Rectal smooth muscle tissue (tissue), 1 donor: ENCODE results near the gene CEMIP2.

Source experiments
- H3K27ac ChIP-seq: one replicate; pipeline ENCODE4 v1.7.0; 2013; ENCODE audit warnings: low read depth, low read length, inconsistent platforms
- H3K27me3 ChIP-seq: one replicate; pipeline ENCODE4 v1.7.0; 2013; ENCODE audit warnings: low read length; ENCODE audit not compliant: control insufficient read depth, insufficient read depth
- H3K36me3 ChIP-seq: one replicate; pipeline ENCODE4 v1.7.0; 2013; ENCODE audit warnings: low read length; ENCODE audit not compliant: control insufficient read depth, insufficient read depth
- H3K4me1 ChIP-seq: one replicate; pipeline ENCODE4 v1.7.0; 2013; ENCODE audit warnings: low read length; ENCODE audit not compliant: control insufficient read depth, insufficient read depth
- H3K4me3 ChIP-seq: one replicate; pipeline ENCODE4 v1.7.0; 2013; ENCODE audit warnings: low read length
- H3K9ac ChIP-seq: one replicate; pipeline ENCODE4 v1.7.0; 2013; ENCODE audit warnings: low read length

Gene CEMIP2

DNA sequence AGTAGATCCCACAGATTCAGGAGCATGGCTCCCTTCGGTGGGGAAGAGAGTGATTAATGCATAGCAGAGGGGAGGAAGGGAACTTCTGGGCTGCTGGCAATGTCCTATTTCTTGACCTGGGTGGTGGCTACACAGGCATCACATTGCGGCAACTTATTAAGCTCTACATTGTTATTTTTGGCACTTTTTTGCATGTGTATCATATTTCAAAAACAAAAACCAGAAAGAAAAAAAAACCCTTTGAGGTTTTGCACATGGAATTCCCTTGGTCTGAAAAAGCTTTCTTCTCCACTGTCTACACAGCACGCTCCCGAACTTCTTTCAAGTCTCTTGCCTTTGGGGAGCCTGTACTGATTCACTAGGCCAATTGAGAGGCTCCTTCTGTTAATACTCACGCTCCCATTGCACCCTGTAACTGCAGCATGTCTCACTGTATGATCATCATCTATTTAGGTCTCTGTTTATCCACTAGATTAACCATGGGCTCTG, 25.1 kb downstream of the CEMIP2 start:
- Histone ChIP-seq H3K27ac (no peak overlapping the region), H3K4me3 (no peak overlapping the region), H3K36me3 (peaks cover 3% of the 10 kb centered on the region)

DNA sequence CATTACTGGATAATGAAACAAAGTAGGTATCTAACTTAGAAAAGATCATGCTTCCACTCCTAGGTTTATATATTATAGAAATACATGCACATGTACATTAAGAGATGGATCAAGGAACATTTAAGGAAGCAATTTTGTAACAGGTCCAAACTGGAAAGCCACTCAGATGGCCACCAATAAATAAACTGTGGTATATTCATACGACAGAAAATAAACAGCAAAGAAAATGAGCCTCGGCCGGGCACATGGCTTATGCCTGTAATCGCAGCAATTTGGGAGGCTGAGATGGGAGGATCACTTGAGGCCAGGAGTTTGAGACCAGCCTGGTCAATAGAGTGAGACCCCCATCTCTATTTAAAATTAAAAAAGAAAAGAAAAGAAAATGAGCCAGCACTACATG, 25.6 kb downstream of the CEMIP2 start:
- peaks cover 3% of the 10 kb centered on the region for H3K36me3 ChIP-seq
- no peak overlapping the region for H3K27ac ChIP-seq
- H3K4me3 ChIP-seq: no peak overlapping the region
- H3K4me1 ChIP-seq: no peaks in the 10 kb centered on the region
- H3K9ac ChIP-seq: no peak overlapping the region
- H3K27me3 ChIP-seq: no peaks in the 10 kb centered on the region

More for the DNA sequence above, 25.1 kb downstream of the CEMIP2 start:
- Histone ChIP-seq H3K9ac (no peak overlapping the region), H3K4me1 (no peaks in the 10 kb centered on the region), H3K27me3 (no peaks in the 10 kb centered on the region)

DNA sequence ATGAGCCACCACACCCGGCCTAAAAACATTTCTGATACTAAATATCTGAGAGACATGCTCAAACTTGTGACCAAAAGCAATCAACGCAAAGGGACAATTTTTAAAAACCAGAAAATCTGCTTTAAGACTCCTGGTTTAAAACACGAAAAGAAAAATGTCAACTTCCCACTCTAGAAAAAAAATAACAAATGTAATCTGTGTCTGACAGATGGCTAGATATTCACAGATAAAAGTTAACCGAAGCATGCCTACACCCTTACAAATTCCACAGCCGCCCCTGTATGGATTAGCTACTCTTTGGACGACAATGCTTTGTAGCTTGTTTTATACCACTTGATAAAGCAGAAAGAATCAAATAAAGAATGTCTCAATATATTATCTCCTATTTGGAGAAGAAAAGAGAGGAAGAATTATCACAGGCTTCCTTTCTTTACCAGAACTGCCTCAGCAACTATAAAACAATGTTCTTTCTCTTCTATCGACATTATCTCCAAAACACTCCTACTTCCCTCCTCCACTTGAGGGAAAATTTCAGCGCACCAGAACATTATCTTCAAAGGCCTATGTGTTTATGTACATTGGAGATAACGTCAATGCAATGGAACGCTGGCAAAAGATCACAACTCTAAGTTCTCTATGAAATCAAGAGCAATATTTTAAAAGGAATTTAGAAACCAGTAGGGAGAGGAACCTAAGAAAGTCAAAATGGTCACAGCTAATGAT, 26.2 kb downstream of the CEMIP2 start:
- no peaks in the 10 kb centered on the region for H3K4me1 ChIP-seq
- H3K36me3 ChIP-seq: peaks cover 3% of the 10 kb centered on the region
- H3K27ac ChIP-seq: no peak overlapping the region

DNA sequence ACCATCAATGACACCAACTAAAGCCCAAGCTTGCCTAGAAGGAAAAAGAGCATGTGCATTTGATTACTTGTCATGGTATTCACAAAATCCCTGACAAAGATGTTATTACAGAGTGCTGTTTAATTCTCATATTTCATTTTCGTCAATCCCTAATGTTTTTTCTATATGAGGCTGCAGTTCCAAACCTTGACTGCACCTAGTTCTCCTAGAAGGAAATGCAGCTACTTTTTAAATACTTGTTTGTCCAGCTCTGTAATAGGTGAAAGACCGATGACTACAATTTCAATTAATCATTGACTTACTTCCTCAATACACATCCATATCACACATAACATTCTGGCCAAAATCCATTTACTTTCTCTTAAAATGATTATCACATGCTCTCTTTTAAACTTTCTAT, 28.1 kb downstream of the CEMIP2 start:
- Histone ChIP-seq H3K4me3 (peak overlapping the region; percentile 12), H3K36me3 (peaks cover 3% of the 10 kb centered on the region), H3K27me3 (no peaks in the 10 kb centered on the region), H3K4me1 (no peaks in the 10 kb centered on the region), H3K27ac (no peak overlapping the region), H3K9ac (no peak overlapping the region)

More for the DNA sequence above, 26.2 kb downstream of the CEMIP2 start:
- no peak overlapping the region for H3K4me3 ChIP-seq
- H3K27me3 ChIP-seq: no peaks in the 10 kb centered on the region
- H3K9ac ChIP-seq: no peak overlapping the region

DNA sequence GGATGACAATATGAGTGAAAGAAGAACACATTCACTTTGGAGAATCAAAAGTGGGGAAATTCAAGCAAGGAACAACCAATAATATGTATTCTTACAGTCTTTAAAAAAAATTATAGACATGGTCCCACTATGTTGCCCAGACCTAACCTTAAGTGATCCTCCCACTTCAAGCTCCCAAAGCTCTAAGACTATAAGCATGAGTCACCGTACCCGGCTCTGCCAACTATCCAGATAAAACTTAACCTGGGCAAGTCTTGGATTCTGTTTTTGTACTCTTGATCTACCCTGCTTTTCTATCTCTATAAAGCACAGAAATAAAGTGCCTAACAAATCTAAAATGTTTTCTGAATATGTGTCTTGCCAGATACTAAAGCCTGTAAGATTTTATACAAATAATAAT, 30.9 kb downstream of the CEMIP2 start:
- Histone ChIP-seq H3K4me1 (no peaks in the 10 kb centered on the region), H3K9ac (no peak overlapping the region), H3K4me3 (no peak overlapping the region), H3K27ac (no peak overlapping the region), H3K27me3 (no peaks in the 10 kb centered on the region), H3K36me3 (peaks cover 7% of the 10 kb centered on the region)

DNA sequence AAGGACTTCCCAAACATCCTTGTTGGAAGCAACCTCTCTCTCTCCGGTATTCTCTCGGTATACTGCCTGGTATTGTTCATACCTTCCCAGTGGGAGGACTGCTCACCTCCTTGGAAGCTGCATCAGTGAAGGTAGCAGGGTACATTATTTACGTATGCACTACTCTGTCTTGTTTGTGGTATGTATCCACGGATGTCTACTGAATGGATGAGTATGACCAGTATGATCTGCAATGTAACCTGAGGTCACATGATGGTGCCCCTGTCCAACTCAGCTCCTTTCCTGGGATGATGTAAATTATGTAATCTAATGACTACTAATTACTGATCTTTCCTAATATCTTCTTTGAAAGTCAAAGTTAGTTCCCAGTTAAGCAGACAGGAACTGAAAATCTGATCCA, 32.1 kb downstream of the CEMIP2 start:
- H3K27ac ChIP-seq: no peak overlapping the region
- H3K4me3 ChIP-seq: no peak overlapping the region
- H3K9ac ChIP-seq: no peak overlapping the region
- H3K4me1 ChIP-seq: no peaks in the 10 kb centered on the region
- H3K27me3 ChIP-seq: no peaks in the 10 kb centered on the region
- peaks cover 7% of the 10 kb centered on the region for H3K36me3 ChIP-seq

DNA sequence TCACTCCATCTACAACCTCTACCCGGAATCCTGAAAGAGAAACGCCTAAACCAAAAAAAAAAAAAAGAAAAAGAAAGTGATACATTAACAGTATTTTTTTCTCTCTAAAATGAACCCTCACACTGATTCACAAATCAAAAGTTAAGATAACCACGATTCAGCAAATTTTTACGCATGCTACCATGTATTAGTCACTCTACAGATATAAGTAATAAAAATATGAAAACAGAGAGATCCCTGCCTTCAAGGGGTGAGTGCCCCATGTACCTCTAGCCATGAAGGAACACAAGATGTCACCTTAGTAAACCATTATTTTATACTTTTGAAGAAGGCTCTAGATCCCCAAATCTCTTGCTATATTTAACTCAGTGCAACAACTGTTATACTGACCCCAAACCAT, 33.4 kb downstream of the CEMIP2 start:
- Histone ChIP-seq H3K27ac (no peak overlapping the region), H3K4me3 (no peak overlapping the region), H3K4me1 (no peaks in the 10 kb centered on the region), H3K27me3 (no peaks in the 10 kb centered on the region), H3K36me3 (peaks cover 8% of the 10 kb centered on the region), H3K9ac (no peak overlapping the region)

GRCh38 chr9:71733176-71733575, 35.1 kb downstream of the CEMIP2 start:
- peaks cover 10% of the 10 kb centered on the region for H3K36me3 ChIP-seq
- no peak overlapping the region for H3K9ac ChIP-seq
- no peak overlapping the region for H3K4me3 ChIP-seq
- H3K4me1 ChIP-seq: no peaks in the 10 kb centered on the region
- H3K27me3 ChIP-seq: no peaks in the 10 kb centered on the region
- H3K27ac ChIP-seq: no peak overlapping the region

DNA sequence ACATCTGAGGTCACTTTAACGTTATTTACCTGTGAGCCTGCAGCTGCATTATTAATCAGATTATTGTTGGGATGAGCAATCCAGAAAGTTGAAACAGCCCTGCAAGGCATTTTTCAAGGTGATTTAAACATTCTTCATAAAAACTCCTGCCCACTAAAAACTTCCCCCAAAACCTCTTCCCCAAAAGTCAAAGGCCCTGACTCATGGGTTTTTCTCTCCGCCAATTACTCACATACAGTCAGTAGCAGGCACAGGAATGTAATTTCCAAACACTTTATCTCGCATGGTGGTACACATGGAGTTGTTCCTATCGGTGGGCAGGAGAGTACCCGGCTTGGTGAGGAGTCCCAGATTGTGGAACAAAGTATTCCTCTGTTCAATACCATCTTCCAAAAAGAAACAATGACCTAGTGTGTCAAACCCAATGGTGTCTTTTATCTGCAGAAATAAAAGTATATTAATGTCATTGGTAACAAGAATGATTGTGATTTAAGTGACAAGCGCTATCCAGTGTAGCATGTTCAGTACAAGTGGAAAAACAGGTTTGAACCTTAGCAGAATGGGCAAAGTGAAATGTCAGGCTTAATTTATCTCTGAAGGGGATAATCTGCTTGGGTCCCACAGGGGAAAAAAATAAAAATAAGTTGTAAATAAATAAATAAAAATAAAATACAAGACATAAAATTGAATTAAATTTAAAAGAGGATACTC, 38.3 kb downstream of the CEMIP2 start:
- H3K4me3 ChIP-seq: no peak overlapping the region
- no peaks in the 10 kb centered on the region for H3K27me3 ChIP-seq
- H3K4me1 ChIP-seq: no peaks in the 10 kb centered on the region
- peaks cover 16% of the 10 kb centered on the region for H3K36me3 ChIP-seq
- no peak overlapping the region for H3K27ac ChIP-seq
- H3K9ac ChIP-seq: no peak overlapping the region

GRCh38 chr9:71726723-71727122, 41.6 kb downstream of the CEMIP2 start:
- H3K4me3 ChIP-seq: no peak overlapping the region
- no peaks in the 10 kb centered on the region for H3K27me3 ChIP-seq
- no peaks in the 10 kb centered on the region for H3K4me1 ChIP-seq
- no peak overlapping the region for H3K27ac ChIP-seq
- H3K36me3 ChIP-seq: peaks cover 13% of the 10 kb centered on the region
- no peak overlapping the region for H3K9ac ChIP-seq

- peaks cover 13% of the 10 kb centered on the region for H3K36me3 ChIP-seq
- H3K27me3 ChIP-seq: no peaks in the 10 kb centered on the region
- H3K27ac ChIP-seq: no peak overlapping the region
- no peak overlapping the region for H3K9ac ChIP-seq
- H3K4me3 ChIP-seq: no peak overlapping the region
- no peaks in the 10 kb centered on the region for H3K4me1 ChIP-seq
These were observed 42.5 kb downstream of the CEMIP2 start for GRCh38 chr9:71725590-71726338.

- no peak overlapping the region for H3K9ac ChIP-seq
- peaks cover 8% of the 10 kb centered on the region for H3K36me3 ChIP-seq
- H3K27me3 ChIP-seq: no peaks in the 10 kb centered on the region
- no peaks in the 10 kb centered on the region for H3K4me1 ChIP-seq
- H3K4me3 ChIP-seq: no peak overlapping the region
- H3K27ac ChIP-seq: no peak overlapping the region
These were observed 46.5 kb downstream of the CEMIP2 start for GRCh38 chr9:71721855-71722254.
